SU-DHL-6 (cell line): ENCODE measurements around the gene VPS36.
A peak's percentile ranks its signal among the peaks of the same experiment; 100 is the strongest.
"Not testable (repeated sequence)": the region's sequence is repeated elsewhere in the genome, so short reads cannot be mapped to it uniquely, and the experiment has no call there.

Experiments used
- H2AFZ ChIP-seq: fragments of 200-600 bp; sonication (generic); 2 replicates; pipeline ENCODE4 v1.6.1; 2014; ENCODE audit warnings: low read depth, mild to moderate bottlenecking, moderate library complexity, mixed read lengths, antibody characterized with exemption, low read length; ENCODE audit not compliant: severe bottlenecking
- H3F3A ChIP-seq: fragments of 200-600 bp; shearing (Covaris generic); 2 replicates; pipeline ENCODE4 v1.6.0; 2016; ENCODE audit warnings: antibody characterized with exemption, mild to moderate bottlenecking; ENCODE audit not compliant: insufficient read depth
- H3K27ac ChIP-seq: fragments of 200-600 bp; sonication (generic); 2 replicates; pipeline ENCODE4 v1.5.1; 2016; ENCODE audit warnings: low read depth, mild to moderate bottlenecking, low read length, moderate library complexity, mixed read lengths
- H3K27me3 ChIP-seq: fragments of 200-600 bp; sonication (generic), shearing (Covaris generic); 2 replicates; pipeline ENCODE4 v1.6.0; 2014; ENCODE audit warnings: mild to moderate bottlenecking, low read length
- H3K36me3 ChIP-seq: fragments of 200-600 bp; sonication (generic); 2 replicates; pipeline ENCODE4 v1.6.1; 2014; ENCODE audit warnings: mild to moderate bottlenecking, low read length, mixed read lengths
- H3K4me2 ChIP-seq: fragments of 300-600, 200-600 bp; shearing (Covaris generic), sonication (generic); 2 replicates; pipeline ENCODE4 v1.6.0; 2014; ENCODE audit warnings: low read length, low read depth, mild to moderate bottlenecking; ENCODE audit not compliant: poor library complexity, severe bottlenecking
- H3K4me3 ChIP-seq: fragments of 200-600 bp; sonication (generic); 2 replicates; pipeline ENCODE4 v1.5.1; 2014; ENCODE audit warnings: antibody characterized with exemption, low read length, mild to moderate bottlenecking, mixed read lengths; ENCODE audit not compliant: insufficient read depth, poor library complexity, severe bottlenecking
- H3K79me2 ChIP-seq: fragments of 200-600 bp; sonication (generic); 2 replicates; pipeline ENCODE4 v1.6.1; 2014; ENCODE audit warnings: mild to moderate bottlenecking, low read length, moderate library complexity; ENCODE audit not compliant: insufficient read depth
- H3K9ac ChIP-seq: fragments of 200-600 bp; sonication (generic); 2 replicates; pipeline ENCODE4 v1.7.0; 2014; ENCODE audit warnings: mild to moderate bottlenecking, low read length
- H3K9me2 ChIP-seq: fragments of 200-600 bp; sonication (generic); replicated peaks from 2 replicates; pipeline ENCODE4 v1.6.1; 2014; ENCODE audit warnings: low read length; ENCODE audit not compliant: insufficient read depth
- H3K9me3 ChIP-seq: fragments of 200-600 bp; sonication (generic); 2 replicates; pipeline ENCODE4 v1.6.1; 2014; ENCODE audit warnings: low read length, mixed read lengths; ENCODE audit not compliant: insufficient read depth
- H4K20me1 ChIP-seq: fragments of 200-600 bp; sonication (generic); 2 replicates; pipeline ENCODE4 v1.6.1; 2014; ENCODE audit warnings: low read depth, mild to moderate bottlenecking, antibody characterized with exemption, low read length, moderate library complexity, mixed read lengths
- EZH2phosphoT487 ChIP-seq: fragments of 200-600 bp; sonication (generic), shearing (Covaris generic); conservative IDR thresholded peaks from 2 replicates; pipeline ENCODE4 v1.6.1; 2018; ENCODE audit warnings: mild to moderate bottlenecking, antibody characterized with exemption, low read length, moderate library complexity, mixed read lengths
- TF ChIP-seq, protein P1 (sequence below): fragments of 200-600 bp; sonication (generic); IDR thresholded peaks from one replicate; pipeline ENCODE4 v1.5.1; 2017; ENCODE audit warnings: antibody characterized with exemption, mild to moderate bottlenecking, low read length, moderate library complexity; ENCODE audit not compliant: insufficient read depth, poor library complexity, severe bottlenecking

Gene VPS36

DNA sequence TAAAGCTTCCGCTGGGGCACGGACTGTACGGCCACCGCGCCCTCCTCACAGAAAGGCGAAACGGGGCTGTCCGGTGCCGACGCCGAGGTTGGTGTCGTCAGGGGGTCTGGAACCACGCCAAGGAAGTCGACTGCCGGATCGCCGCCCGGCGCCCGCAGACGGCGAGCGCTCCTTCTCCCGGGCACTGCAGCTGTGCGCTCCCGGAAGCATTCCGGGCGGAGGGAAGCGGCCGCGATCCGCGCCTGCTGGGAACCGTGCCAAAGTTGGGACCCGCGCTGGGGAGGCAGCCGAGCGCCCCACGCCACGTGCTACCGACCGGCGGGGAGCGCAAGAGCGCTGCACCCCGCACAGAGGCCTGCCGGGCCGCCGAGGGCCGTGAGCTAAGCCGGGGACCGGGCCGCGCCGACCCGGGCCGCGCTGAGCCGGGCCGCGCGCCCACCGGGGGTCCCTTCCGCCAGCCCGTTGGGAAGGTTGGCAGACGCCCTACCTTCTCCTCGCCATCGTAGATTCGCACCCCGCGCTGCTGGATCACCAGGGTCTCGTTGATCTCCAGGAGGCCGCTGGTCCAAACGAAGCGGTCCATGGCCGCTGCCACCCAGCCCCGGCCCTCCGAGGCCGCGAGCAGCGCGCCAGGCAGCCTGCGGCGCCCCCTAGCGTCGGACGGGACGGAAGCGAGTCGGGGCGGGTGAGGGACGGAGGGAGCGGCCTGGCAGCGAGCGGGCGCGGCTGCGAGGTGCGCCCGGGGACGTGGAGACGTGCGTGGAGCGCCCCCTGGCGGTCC is at the start of gene VPS36:
TSS of gene VPS36 (minus strand) at position 623 of the 781 bp plus-strand sequence. CDS start at position 583, 40 bp downstream.
- Histone ChIP-seq H3K79me2 (peaks cover 27% of the 10 kb centered on the region; the same call in 1 of the 2 replicates), H3K27ac (peak within 1 kb of the TSS; percentile 39; the same call in 1 of the 2 replicates), H3K9me3 (no peaks in the 10 kb centered on the region), H3K9ac (peak within 1 kb of the TSS; percentile 78), H3K27me3 (no peaks in the 10 kb centered on the region), H4K20me1 (no peaks in the 10 kb centered on the region), H3F3A (peaks cover 15% of the 10 kb centered on the region), H3K9me2 (no peaks in the 10 kb centered on the region), H3K4me2 (peak within 1 kb of the TSS; percentile 98), H3K4me3 (peak within 1 kb of the TSS; percentile 97), H3K36me3 (no peaks in the 10 kb centered on the region), H2AFZ (peak within 1 kb of the TSS; percentile 79)
- TF ChIP-seq, protein P1, sequence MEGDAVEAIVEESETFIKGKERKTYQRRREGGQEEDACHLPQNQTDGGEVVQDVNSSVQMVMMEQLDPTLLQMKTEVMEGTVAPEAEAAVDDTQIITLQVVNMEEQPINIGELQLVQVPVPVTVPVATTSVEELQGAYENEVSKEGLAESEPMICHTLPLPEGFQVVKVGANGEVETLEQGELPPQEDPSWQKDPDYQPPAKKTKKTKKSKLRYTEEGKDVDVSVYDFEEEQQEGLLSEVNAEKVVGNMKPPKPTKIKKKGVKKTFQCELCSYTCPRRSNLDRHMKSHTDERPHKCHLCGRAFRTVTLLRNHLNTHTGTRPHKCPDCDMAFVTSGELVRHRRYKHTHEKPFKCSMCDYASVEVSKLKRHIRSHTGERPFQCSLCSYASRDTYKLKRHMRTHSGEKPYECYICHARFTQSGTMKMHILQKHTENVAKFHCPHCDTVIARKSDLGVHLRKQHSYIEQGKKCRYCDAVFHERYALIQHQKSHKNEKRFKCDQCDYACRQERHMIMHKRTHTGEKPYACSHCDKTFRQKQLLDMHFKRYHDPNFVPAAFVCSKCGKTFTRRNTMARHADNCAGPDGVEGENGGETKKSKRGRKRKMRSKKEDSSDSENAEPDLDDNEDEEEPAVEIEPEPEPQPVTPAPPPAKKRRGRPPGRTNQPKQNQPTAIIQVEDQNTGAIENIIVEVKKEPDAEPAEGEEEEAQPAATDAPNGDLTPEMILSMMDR, result peak; percentile 95
- TF ChIP-seq EZH2phosphoT487, result no peak

GRCh38 chr13:52497979-52498378 is 47.5 kb upstream of the VPS36 start:
- H3K79me2 ChIP-seq, H2AFZ ChIP-seq, H4K20me1 ChIP-seq, H3F3A ChIP-seq, H3K4me3 ChIP-seq, H3K9me2 ChIP-seq, H3K9ac ChIP-seq, H3K27ac ChIP-seq, H3K27me3 ChIP-seq, H3K4me2 ChIP-seq, H3K36me3 ChIP-seq, H3K9me3 ChIP-seq: not testable (repeated sequence)

DNA sequence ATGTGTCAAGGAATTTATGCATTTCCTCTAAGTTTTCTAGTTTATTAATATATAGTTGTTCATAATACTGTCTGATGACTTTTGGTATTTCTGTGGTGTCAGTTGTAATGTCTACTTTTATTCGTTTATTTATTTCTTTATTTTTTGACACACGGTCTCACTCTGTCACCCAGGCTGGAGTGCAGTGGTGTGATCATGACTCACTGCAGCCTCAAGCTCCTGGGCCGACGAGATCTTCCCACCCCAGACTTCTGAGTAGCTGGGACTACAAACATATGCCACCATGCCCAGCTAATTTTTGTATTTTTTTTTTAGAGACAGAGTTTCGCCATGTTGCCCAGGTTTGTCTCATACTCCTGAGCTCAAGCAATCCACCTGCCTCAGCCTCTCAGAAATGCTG is 43.8 kb upstream of the VPS36 start:
- not testable (repeated sequence) for H3K9me3 ChIP-seq, H3K4me3 ChIP-seq, H3K27me3 ChIP-seq, H3K36me3 ChIP-seq, H3K27ac ChIP-seq, H2AFZ ChIP-seq, H3K4me2 ChIP-seq, H3K79me2 ChIP-seq, H3K9ac ChIP-seq, H4K20me1 ChIP-seq, H3K9me2 ChIP-seq, H3F3A ChIP-seq

DNA sequence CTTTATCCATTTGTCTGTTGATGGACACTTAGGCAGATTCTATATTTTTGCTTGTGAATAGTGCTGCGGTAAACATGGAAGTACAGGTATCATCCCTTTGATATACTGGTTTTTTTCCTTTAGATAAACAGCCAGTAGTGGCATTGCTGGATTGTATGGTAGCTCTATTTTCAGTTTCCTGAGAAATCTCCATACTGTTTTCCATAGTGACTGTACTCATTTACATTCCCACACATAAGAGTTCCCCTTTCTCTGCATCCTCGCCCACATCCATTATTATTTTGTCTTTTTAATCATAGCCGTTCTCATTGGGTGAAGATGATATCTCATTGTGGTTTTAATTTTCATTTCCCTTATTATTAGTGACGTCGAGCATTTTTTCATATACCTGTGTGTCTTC is 40.6 kb upstream of the VPS36 start:
- not testable (repeated sequence) for H3K4me3 ChIP-seq, H2AFZ ChIP-seq, H3K36me3 ChIP-seq, H3F3A ChIP-seq, H3K9me3 ChIP-seq, H3K4me2 ChIP-seq, H3K9ac ChIP-seq, H3K27ac ChIP-seq, H3K27me3 ChIP-seq, H3K9me2 ChIP-seq, H3K79me2 ChIP-seq, H4K20me1 ChIP-seq

DNA sequence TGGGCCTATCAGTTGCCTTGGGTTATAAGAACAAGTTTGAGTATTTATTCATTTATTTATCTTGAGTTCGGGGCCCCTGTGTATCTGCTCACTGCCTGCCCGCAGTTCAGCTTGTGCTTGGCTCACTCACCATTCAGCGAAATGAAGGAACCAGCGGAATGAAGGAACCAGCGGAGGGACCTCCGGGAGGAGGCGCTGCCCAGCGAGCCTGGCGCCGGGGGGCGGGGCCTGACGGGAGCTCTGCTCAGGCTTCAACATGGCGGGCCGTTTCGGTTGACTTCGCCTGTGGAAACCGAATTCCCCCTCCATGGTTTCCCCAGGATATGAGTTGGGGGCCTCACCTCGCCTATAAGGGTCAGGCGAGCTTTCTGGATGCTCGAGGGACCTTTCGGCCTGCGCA is 38.3 kb upstream of the VPS36 start:
- H3F3A ChIP-seq, H3K9me3 ChIP-seq, H2AFZ ChIP-seq, H3K9me2 ChIP-seq, H3K4me2 ChIP-seq, H3K9ac ChIP-seq, H4K20me1 ChIP-seq, H3K27me3 ChIP-seq, H3K79me2 ChIP-seq, H3K36me3 ChIP-seq, H3K4me3 ChIP-seq, H3K27ac ChIP-seq: not testable (repeated sequence)

DNA sequence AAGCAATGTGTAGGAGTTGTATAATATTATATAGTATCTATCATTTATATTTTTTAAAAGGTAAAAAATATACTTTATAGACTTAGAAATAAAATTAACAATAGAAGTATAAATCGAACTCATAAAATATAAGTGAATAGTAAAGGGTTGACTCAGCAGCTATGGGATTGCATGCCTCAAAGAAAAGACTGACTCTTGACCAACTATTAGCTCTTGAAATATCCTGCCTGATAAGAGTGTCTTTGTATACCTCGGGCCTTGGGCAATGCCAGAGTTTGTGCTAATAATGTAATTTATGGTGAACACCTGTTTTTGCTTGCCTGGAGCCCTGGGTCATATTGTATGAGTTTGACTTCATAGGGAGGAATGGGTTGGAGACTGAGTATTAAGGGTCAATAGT is 36.6 kb upstream of the VPS36 start:
- H3K9me2 ChIP-seq, H3K36me3 ChIP-seq, H3K4me3 ChIP-seq, H3K79me2 ChIP-seq, H3K27ac ChIP-seq, H3K4me2 ChIP-seq, H3K27me3 ChIP-seq, H2AFZ ChIP-seq, H3F3A ChIP-seq, H3K9ac ChIP-seq, H3K9me3 ChIP-seq, H4K20me1 ChIP-seq: not testable (repeated sequence)

DNA sequence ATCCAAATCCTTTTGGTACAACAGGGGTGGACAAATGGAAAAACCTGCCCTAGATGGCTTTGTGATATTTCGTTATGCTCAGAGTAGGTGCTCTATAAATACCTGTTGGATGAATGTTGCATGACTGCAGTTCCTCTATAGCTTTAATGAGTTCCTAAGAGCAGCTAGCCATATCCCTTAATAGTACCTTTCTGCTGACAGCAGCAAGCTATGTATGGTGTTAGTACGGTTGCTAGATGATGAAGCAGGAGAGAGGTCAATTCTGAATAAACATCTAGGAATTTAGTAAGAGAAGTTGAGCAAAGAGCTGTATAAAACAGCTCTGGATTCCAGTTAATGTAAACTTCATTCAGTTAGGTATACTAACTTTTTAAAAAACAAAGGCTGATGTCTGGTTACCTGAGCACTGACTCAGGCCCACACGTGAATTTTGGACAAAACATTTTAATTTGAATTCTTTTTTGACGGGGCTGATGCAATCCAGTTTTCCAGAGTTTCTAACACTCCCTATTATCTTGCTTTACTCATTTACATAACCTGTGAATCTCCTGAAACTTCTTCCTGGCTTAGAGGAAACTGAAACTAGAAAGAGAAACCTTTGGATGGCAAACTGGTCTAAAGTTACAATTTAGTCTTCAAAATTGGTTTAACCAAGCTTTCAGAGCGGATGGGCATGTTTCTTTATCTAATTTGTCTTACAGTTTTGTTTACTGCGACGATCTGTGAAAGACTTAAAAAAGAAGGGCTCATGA is 30.4 kb upstream of the VPS36 start:
- not testable (repeated sequence) for H3K9me2 ChIP-seq, H3K27me3 ChIP-seq, H3K27ac ChIP-seq, H3K4me2 ChIP-seq, H3K4me3 ChIP-seq, H3K9ac ChIP-seq, H3K36me3 ChIP-seq, H2AFZ ChIP-seq, H4K20me1 ChIP-seq, H3F3A ChIP-seq, H3K9me3 ChIP-seq, H3K79me2 ChIP-seq
